ENCODE results near the gene SCN10A. TPM values are rescaled to one million over a fixed set of nuclear protein-coding genes. Genes with fewer than 3 reads are reported as not detected.

The SCN10A gene
- total and polyA plus RNA-seq, 2 experiments from 2014 or later: 0.03 TPM; not detected in 1

DNA sequence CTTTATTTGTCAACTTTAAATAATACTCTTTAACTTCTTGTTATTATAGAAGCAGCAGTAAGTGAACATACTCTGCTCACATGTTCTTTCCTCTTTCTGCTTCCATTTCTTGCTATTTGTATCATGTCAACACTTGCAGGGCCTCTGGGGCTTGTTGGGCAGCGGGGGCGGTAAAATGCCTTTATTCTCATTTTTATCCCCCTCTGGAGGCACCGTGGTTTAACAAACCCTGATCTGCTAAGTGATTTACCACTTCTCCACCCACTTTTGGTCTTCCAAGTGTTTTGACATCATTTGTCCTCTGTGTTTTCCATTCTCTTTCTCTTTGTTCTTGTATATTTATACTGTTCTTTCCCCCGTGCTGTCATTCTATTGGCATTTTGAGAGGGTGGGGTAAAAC lies 33.9 kb downstream of the SCN10A start:
- Histone ChIP-seq H4K20me1 (replicated peaks; ENCODE audit: insufficient read depth) (no peaks in the 10 kb centered on the region), H3K27ac (ENCODE audit: low read depth) (no peak overlapping the region), H3K27me3 (ENCODE audit: insufficient read depth) (no peaks in the 10 kb centered on the region), H3F3A (replicated peaks; ENCODE audit: low read depth) (no peaks in the 10 kb centered on the region), H3K4me2 (no peak overlapping the region), H3K4me1 (ENCODE audit: insufficient read depth) (no peaks in the 10 kb centered on the region), H3K4me3 (no peak overlapping the region), H3K79me2 (replicated peaks; ENCODE audit: insufficient read depth) (no peaks in the 10 kb centered on the region), H2AFZ (no peak overlapping the region), H3K9me2 (ENCODE audit: insufficient read depth) (peaks cover 4% of the 10 kb centered on the region; the same call in 1 of the 2 replicates), H3K36me3 (ENCODE audit: insufficient read depth) (no peaks in the 10 kb centered on the region)
- TF ChIP-seq ZNF331 (CRISPR knock-in tag; IDR thresholded peaks at IDR 0.05; ENCODE audit: low read depth) (no peak), NANOG (IDR thresholded peaks at IDR 0.05; ENCODE audit: borderline replicate concordance) (no peak), ZNF114 (CRISPR knock-in tag; IDR thresholded peaks at IDR 0.05) (no peak), STAT1 (IDR thresholded peaks at IDR 0.05; ENCODE audit: unreplicated experiment) (no peak), EZH2 (IDR thresholded peaks at IDR 0.05; ENCODE audit: low read depth, unreplicated experiment) (no peak), POLR2AphosphoS5 (IDR thresholded peaks at IDR 0.05; ENCODE audit: low read depth) (no peak), CREB1 (CRISPR knock-in tag; IDR thresholded peaks at IDR 0.05; ENCODE audit: low read depth) (no peak), REST (IDR thresholded peaks at IDR 0.05; ENCODE audit: unreplicated experiment) (no peak), ETS1 (IDR thresholded peaks at IDR 0.05) (no peak), EZH2phosphoT487 (IDR thresholded peaks at IDR 0.05; ENCODE audit: unreplicated experiment) (no peak), JUNB (IDR thresholded peaks at IDR 0.05; ENCODE audit: unreplicated experiment) (no peak)
- TF ChIP-seq, protein P1, sequence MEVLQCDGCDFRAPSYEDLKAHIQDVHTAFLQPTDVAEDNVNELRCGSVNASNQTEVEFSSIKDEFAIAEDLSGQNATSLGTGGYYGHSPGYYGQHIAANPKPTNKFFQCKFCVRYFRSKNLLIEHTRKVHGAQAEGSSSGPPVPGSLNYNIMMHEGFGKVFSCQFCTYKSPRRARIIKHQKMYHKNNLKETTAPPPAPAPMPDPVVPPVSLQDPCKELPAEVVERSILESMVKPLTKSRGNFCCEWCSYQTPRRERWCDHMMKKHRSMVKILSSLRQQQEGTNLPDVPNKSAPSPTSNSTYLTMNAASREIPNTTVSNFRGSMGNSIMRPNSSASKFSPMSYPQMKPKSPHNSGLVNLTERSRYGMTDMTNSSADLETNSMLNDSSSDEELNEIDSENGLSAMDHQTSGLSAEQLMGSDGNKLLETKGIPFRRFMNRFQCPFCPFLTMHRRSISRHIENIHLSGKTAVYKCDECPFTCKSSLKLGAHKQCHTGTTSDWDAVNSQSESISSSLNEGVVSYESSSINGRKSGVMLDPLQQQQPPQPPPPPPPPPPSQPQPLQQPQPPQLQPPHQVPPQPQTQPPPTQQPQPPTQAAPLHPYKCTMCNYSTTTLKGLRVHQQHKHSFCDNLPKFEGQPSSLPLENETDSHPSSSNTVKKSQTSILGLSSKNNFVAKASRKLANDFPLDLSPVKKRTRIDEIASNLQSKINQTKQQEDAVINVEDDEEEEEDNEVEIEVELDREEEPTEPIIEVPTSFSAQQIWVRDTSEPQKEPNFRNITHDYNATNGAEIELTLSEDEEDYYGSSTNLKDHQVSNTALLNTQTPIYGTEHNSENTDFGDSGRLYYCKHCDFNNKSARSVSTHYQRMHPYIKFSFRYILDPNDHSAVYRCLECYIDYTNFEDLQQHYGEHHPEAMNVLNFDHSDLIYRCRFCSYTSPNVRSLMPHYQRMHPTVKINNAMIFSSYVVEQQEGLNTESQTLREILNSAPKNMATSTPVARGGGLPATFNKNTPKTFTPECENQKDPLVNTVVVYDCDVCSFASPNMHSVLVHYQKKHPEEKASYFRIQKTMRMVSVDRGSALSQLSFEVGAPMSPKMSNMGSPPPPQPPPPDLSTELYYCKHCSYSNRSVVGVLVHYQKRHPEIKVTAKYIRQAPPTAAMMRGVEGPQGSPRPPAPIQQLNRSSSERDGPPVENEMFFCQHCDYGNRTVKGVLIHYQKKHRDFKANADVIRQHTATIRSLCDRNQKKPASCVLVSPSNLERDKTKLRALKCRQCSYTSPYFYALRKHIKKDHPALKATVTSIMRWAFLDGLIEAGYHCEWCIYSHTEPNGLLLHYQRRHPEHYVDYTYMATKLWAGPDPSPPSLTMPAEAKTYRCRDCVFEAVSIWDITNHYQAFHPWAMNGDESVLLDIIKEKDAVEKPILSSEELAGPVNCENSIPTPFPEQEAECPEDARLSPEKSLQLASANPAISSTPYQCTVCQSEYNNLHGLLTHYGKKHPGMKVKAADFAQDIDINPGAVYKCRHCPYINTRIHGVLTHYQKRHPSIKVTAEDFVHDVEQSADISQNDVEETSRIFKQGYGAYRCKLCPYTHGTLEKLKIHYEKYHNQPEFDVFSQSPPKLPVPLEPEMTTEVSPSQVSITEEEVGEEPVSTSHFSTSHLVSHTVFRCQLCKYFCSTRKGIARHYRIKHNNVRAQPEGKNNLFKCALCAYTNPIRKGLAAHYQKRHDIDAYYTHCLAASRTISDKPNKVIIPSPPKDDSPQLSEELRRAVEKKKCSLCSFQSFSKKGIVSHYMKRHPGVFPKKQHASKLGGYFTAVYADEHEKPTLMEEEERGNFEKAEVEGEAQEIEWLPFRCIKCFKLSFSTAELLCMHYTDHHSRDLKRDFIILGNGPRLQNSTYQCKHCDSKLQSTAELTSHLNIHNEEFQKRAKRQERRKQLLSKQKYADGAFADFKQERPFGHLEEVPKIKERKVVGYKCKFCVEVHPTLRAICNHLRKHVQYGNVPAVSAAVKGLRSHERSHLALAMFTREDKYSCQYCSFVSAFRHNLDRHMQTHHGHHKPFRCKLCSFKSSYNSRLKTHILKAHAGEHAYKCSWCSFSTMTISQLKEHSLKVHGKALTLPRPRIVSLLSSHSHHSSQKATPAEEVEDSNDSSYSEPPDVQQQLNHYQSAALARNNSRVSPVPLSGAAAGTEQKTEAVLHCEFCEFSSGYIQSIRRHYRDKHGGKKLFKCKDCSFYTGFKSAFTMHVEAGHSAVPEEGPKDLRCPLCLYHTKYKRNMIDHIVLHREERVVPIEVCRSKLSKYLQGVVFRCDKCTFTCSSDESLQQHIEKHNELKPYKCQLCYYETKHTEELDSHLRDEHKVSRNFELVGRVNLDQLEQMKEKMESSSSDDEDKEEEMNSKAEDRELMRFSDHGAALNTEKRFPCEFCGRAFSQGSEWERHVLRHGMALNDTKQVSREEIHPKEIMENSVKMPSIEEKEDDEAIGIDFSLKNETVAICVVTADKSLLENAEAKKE (CRISPR knock-in tag; IDR thresholded peaks at IDR 0.05): no peak
- TF ChIP-seq, protein P2, sequence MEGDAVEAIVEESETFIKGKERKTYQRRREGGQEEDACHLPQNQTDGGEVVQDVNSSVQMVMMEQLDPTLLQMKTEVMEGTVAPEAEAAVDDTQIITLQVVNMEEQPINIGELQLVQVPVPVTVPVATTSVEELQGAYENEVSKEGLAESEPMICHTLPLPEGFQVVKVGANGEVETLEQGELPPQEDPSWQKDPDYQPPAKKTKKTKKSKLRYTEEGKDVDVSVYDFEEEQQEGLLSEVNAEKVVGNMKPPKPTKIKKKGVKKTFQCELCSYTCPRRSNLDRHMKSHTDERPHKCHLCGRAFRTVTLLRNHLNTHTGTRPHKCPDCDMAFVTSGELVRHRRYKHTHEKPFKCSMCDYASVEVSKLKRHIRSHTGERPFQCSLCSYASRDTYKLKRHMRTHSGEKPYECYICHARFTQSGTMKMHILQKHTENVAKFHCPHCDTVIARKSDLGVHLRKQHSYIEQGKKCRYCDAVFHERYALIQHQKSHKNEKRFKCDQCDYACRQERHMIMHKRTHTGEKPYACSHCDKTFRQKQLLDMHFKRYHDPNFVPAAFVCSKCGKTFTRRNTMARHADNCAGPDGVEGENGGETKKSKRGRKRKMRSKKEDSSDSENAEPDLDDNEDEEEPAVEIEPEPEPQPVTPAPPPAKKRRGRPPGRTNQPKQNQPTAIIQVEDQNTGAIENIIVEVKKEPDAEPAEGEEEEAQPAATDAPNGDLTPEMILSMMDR (conservative IDR thresholded peaks at IDR 0.05; ENCODE audit: low read depth in 2 of 2): no peak
- Mint-ChIP-seq H3K36me3 (ENCODE audit: low read depth) (no peaks in the 10 kb centered on the region), H3K4me1 (no peaks in the 10 kb centered on the region), H3K27me3 (ENCODE audit: insufficient read depth, low read depth, poor library complexity) (peaks cover 2% of the 10 kb centered on the region), H3K9me3 (no peaks in the 10 kb centered on the region), H3K4me3 (no peak overlapping the region), H3K27ac (no peak overlapping the region)
- DNase-seq (ENCODE audit: low spot score): no peak
- ATAC-seq: no peak
